ENCODE results near the gene PLCZ1. TPM values are rescaled to one million over a fixed set of nuclear protein-coding genes. Genes with fewer than 3 reads are reported as not detected.
"Not testable (repeated sequence)": the region's sequence is repeated elsewhere in the genome, so short reads cannot be mapped to it uniquely, and the experiment has no call there.

Gene PLCZ1, protein sequence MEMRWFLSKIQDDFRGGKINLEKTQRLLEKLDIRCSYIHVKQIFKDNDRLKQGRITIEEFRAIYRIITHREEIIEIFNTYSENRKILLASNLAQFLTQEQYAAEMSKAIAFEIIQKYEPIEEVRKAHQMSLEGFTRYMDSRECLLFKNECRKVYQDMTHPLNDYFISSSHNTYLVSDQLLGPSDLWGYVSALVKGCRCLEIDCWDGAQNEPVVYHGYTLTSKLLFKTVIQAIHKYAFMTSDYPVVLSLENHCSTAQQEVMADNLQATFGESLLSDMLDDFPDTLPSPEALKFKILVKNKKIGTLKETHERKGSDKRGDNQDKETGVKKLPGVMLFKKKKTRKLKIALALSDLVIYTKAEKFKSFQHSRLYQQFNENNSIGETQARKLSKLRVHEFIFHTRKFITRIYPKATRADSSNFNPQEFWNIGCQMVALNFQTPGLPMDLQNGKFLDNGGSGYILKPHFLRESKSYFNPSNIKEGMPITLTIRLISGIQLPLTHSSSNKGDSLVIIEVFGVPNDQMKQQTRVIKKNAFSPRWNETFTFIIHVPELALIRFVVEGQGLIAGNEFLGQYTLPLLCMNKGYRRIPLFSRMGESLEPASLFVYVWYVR
- total RNA-seq, result not detected

- Mint-ChIP-seq H3K9me3 (peaks cover 2% of the 10 kb centered on the region), H3K27me3 (no peaks in the 10 kb centered on the region), H3K4me3 (no peak within 1 kb of the TSS), H3K4me1 (no peaks in the 10 kb centered on the region), H3K36me3 (no peaks in the 10 kb centered on the region), H3K27ac (no peak within 1 kb of the TSS)
- no peak for DNase-seq
- no peak for ATAC-seq (ENCODE audit: low read depth)
- POLR2A ChIA-PET, result no interaction called here
Observed at GRCh38 chr12:18737819-18738218, at the start of gene PLCZ1, which contains the start of gene CAPZA3. TSS of gene PLCZ1 (minus strand) at chr12:18738012. CDS start at chr12:18737371, 641 bp downstream. TSS of gene CAPZA3 (plus strand) at chr12:18738119. CDS start at chr12:18738269, 150 bp downstream.

GRCh38 chr12:18785465-18785864 lies 47.7 kb upstream of the PLCZ1 start:
- ATAC-seq (ENCODE audit: low read depth); POLR2A ChIA-PET; H3K9me3 Mint-ChIP-seq; H3K4me1 Mint-ChIP-seq; H3K27me3 Mint-ChIP-seq; DNase-seq; H3K4me3 Mint-ChIP-seq; H3K27ac Mint-ChIP-seq; H3K36me3 Mint-ChIP-seq: not testable (repeated sequence)

- no peak overlapping the region for H3K4me3 Mint-ChIP-seq
- POLR2A ChIA-PET, result no interaction called here
- no peaks in the 10 kb centered on the region for H3K27me3 Mint-ChIP-seq
- DNase-seq, result no peak
- no peak for ATAC-seq (ENCODE audit: low read depth)
- no peaks in the 10 kb centered on the region for H3K36me3 Mint-ChIP-seq
- peaks cover 3% of the 10 kb centered on the region for H3K9me3 Mint-ChIP-seq
- no peaks in the 10 kb centered on the region for H3K4me1 Mint-ChIP-seq
- no peak overlapping the region for H3K27ac Mint-ChIP-seq
Observed at GRCh38 chr12:18782827-18783226, 45.0 kb upstream of the PLCZ1 start.

DNA sequence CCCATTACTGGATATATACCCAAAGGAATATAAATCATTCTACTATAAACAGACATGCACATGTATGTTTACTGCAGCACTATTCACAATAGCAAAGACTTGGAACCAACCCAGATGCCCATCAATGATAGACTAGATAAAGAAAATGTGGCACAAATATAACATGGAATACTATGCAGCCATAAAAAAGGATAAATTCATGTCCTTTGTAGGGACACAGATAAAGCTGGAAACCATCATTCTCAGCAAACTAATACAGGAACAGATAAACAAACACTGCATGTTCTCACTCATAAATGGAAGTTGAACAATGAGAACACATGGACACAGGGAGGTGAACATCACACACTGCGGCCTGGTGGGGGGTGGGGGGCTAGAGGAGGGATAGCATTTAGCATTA lies 28.7 kb upstream of the PLCZ1 start:
- H3K4me1 Mint-ChIP-seq; H3K4me3 Mint-ChIP-seq; H3K36me3 Mint-ChIP-seq; POLR2A ChIA-PET; ATAC-seq (ENCODE audit: low read depth); H3K27ac Mint-ChIP-seq; DNase-seq; H3K27me3 Mint-ChIP-seq: not testable (repeated sequence)
- peaks cover 14% of the 10 kb centered on the region for H3K9me3 Mint-ChIP-seq

DNA sequence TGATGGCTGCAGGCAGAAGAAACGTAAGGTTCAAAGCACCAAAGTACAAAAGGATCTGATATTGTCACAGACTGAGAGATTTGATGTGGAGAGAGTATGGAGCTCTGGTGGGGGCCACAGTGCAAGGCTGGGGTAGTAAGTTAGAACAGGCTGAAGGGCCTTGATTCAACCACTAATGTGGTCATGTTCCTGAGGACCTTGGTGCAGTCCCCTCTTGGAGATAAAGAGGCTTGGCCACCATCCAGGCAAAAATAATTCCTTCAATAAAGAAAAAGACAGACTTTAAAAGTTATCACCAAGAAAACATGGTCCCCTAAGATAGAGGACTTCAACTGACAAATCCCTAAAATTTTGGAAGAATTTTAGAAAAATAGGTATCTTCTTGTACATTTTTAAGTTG lies 17.5 kb upstream of the PLCZ1 start:
- DNase-seq (no peak), ATAC-seq (ENCODE audit: low read depth) (no peak)
- Mint-ChIP-seq H3K4me3 (no peak overlapping the region), H3K36me3 (no peaks in the 10 kb centered on the region), H3K4me1 (no peaks in the 10 kb centered on the region), H3K9me3 (no peaks in the 10 kb centered on the region), H3K27me3 (no peaks in the 10 kb centered on the region), H3K27ac (no peak overlapping the region)
- POLR2A ChIA-PET, result no interaction called here

DNA sequence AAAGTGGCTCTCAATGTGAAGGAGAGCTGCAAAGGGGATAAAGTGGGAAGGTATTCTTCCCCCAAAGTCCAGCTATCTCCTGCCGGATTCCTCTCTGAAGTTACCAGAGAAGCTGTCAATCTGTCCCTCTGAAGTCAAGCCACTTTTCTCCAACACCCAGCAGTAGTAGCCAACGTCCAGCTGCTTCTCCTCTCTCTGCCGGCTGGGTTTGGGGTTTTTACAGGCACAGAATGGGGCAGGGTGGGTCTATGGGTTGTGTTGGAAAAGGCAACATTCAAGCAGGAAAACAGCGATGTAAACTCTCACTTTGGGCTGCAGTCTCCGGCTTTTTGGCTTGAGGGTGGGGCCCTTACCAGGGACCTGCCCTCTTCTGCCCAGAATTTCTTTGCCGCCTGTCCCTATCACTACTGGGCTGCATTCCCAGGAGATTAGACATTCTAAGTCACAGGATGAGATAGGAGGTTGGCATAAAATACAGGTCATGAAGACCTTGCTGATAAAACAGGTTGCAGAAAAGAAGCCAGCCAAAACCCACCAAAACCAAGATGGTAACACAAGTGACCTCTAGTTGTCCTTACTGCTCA lies 16.4 kb upstream of the PLCZ1 start:
- POLR2A ChIA-PET, result no interaction called here
- no peaks in the 10 kb centered on the region for H3K27me3 Mint-ChIP-seq
- H3K4me3 Mint-ChIP-seq, result no peak overlapping the region
- peaks cover 2% of the 10 kb centered on the region for H3K9me3 Mint-ChIP-seq
- ATAC-seq (ENCODE audit: low read depth) (no peak), DNase-seq (no peak)
- no peaks in the 10 kb centered on the region for H3K4me1 Mint-ChIP-seq
- H3K27ac Mint-ChIP-seq, result no peak overlapping the region
- H3K36me3 Mint-ChIP-seq, result no peaks in the 10 kb centered on the region

DNA sequence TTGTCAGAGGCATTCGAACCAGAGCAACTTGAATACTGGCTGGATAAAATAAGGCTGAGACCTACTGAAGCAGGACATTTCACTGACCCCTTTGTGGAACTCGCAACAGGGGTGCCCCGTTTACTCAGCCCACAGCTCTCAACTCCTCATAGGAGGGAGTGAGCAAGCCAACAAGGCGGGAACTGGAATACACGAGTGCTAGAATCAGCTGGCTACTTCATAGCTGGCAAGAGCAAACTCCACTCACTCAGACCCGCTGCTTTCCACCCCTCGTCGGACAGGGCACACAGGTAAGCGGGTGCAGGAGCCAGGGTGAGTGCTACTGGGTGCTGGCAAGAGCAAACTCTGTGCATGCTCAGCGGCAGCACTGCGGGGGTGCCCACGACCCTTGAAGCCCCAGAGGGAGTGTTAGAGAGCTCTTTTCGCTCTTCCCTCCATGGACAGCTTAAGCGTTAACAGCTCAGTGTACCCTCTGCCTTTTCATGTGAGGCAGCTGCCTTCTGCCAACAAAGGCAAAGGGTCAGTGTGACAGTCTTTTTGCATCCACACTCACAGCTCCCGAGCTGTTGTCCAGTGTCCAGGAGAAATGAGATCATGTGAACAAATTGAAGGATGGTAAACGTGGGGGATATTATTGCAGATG lies 15.8 kb upstream of the PLCZ1 start:
- Mint-ChIP-seq H3K27ac (no peak overlapping the region), H3K9me3 (peaks cover 2% of the 10 kb centered on the region), H3K4me1 (no peaks in the 10 kb centered on the region), H3K27me3 (no peaks in the 10 kb centered on the region), H3K4me3 (no peak overlapping the region), H3K36me3 (no peaks in the 10 kb centered on the region)
- ATAC-seq (ENCODE audit: low read depth), result no peak
- no peak for DNase-seq
- POLR2A ChIA-PET, result no interaction called here

GRCh38 chr12:18752947-18753346 lies 15.1 kb upstream of the PLCZ1 start:
- POLR2A ChIA-PET, result no interaction called here
- Mint-ChIP-seq H3K27me3 (no peaks in the 10 kb centered on the region), H3K9me3 (peaks cover 2% of the 10 kb centered on the region), H3K36me3 (no peaks in the 10 kb centered on the region), H3K27ac (no peak overlapping the region), H3K4me1 (no peaks in the 10 kb centered on the region), H3K4me3 (no peak overlapping the region)
- ATAC-seq (ENCODE audit: low read depth) (no peak), DNase-seq (no peak)

DNA sequence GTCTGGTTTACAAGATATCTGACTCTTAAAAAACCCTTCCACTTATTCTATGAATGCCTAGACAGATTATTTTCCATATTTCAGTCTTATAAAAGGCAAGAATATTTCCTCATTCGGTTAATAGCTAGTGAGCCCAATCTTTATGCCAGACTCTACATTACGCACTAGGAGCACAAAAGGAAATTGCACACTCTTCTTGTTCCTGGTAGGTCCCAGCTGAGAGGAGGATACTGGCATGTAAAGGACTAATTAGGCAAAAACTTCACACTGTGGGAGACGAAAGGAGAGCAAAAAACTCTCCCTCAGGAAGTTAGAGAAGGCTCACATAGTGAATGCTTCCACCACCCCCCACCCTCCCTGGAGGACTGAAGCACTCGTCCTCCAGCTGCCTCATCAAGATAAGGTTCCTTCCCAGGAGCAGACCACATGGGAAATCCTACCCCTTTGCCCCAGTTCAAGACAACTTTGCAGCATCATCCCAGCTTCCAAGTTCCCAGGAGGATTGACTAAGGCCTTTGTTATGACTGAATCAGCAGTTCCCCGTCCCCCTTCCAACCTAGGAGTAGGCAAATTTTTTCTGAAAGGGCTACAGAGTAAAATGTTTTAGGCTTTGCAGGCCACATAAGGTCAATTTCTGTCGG lies 14.6 kb upstream of the PLCZ1 start:
- no peaks in the 10 kb centered on the region for H3K4me1 Mint-ChIP-seq
- no peaks in the 10 kb centered on the region for H3K27me3 Mint-ChIP-seq
- DNase-seq (no peak), ATAC-seq (ENCODE audit: low read depth) (no peak)
- no peaks in the 10 kb centered on the region for H3K36me3 Mint-ChIP-seq
- no peak overlapping the region for H3K27ac Mint-ChIP-seq
- H3K9me3 Mint-ChIP-seq, result peaks cover 2% of the 10 kb centered on the region
- POLR2A ChIA-PET, result no interaction called here
- H3K4me3 Mint-ChIP-seq, result no peak overlapping the region

DNA sequence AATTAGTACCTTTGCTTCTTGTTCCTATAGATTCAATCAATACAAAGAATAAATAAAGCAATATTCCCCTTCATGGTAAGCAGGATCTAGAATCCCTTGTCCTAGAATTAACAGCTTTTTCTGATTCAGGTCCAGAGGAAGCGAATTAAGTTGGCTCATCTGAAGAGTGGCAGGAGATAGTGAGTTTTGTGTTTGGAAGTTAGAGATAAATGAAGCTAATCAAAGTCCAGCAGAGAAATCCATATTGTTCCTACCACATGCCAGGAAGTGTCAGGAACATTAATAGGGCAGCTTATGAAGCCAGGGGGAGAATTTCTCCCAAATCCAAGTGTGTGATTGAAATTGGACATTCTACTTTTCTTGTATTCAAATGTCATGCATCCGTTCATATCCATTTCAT lies 14.1 kb upstream of the PLCZ1 start:
- Mint-ChIP-seq H3K27ac (no peak overlapping the region), H3K9me3 (peaks cover 2% of the 10 kb centered on the region), H3K4me1 (no peaks in the 10 kb centered on the region), H3K4me3 (no peak overlapping the region), H3K36me3 (no peaks in the 10 kb centered on the region), H3K27me3 (no peaks in the 10 kb centered on the region)
- DNase-seq (no peak), ATAC-seq (ENCODE audit: low read depth) (no peak)
- POLR2A ChIA-PET, result no interaction called here

DNA sequence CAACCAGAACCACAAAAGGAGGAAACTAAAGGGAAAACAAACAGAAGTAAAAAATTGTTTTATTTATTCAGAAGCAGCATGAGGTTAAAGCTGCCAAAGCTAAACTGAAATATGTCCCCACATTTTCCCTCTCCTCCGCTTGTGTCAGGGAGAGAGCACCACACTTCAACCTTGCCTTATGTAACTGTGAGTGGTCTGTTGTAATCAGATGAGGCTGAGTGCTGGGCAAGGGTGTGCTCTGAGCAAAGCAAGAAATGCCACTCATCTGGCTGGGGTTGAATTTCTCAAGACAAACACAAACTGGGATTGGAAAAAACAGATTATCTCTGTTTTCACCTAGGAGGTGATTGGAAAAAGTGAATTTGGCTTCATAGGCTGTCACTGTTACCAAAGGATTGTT lies 12.3 kb upstream of the PLCZ1 start:
- Mint-ChIP-seq H3K9me3 (peaks cover 2% of the 10 kb centered on the region), H3K4me1 (no peaks in the 10 kb centered on the region), H3K27ac (no peak overlapping the region), H3K27me3 (no peaks in the 10 kb centered on the region), H3K36me3 (no peaks in the 10 kb centered on the region), H3K4me3 (no peak overlapping the region)
- ATAC-seq (ENCODE audit: low read depth) (no peak), DNase-seq (no peak)
- POLR2A ChIA-PET, result no interaction called here

DNA sequence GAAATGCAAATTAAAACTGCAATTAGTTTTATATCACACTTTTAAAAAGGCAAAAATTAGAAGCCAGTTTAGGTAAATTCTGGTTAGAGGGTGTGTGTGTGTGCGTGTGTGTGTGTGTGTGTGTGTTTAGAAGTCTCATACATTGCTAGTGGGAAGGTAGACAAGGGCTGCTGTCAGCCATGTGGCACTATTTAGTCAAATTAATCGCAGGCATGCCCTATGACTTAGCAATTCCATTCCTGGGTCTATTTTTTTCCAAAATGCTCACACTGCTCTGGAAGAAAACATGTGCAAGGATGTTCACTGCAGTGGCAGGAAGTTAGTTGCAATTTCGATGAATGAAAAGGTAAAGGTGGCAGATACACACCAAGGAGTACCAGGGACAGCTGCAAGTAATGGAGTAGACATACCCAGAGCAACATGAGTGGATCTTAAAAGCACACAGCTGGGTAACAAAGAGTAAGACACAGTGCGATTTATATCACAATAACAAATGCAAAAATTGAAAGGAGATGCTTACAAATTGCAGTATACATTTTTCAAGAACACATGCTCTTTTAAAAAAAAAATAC lies 11.7 kb upstream of the PLCZ1 start:
- Mint-ChIP-seq H3K27ac (no peak overlapping the region), H3K4me3 (no peak overlapping the region)
- POLR2A ChIA-PET, result no interaction called here

GRCh38 chr12:18747895-18748294 lies 10.1 kb upstream of the PLCZ1 start:
- H3K9me3 Mint-ChIP-seq, result peaks cover 2% of the 10 kb centered on the region
- no peak overlapping the region for H3K4me3 Mint-ChIP-seq
- H3K27ac Mint-ChIP-seq, result no peak overlapping the region
- H3K36me3 Mint-ChIP-seq, result no peaks in the 10 kb centered on the region
- ATAC-seq (ENCODE audit: low read depth) (no peak), DNase-seq (no peak)
- H3K4me1 Mint-ChIP-seq, result no peaks in the 10 kb centered on the region
- POLR2A ChIA-PET, result no interaction called here
- no peaks in the 10 kb centered on the region for H3K27me3 Mint-ChIP-seq

More for the DNA sequence above, 11.7 kb upstream of the PLCZ1 start:
- ATAC-seq (ENCODE audit: low read depth), result no peak
- no peaks in the 10 kb centered on the region for H3K4me1 Mint-ChIP-seq
- H3K27me3 Mint-ChIP-seq, result no peaks in the 10 kb centered on the region
- DNase-seq, result no peak
- no peaks in the 10 kb centered on the region for H3K36me3 Mint-ChIP-seq
- peaks cover 2% of the 10 kb centered on the region for H3K9me3 Mint-ChIP-seq

Measured in activated naive CD8-positive, alpha-beta T cell treated with anti-CD3 and anti-CD28 coated beads, Interleukin-2, amount 10 ng/mL, durations not matched to agents 7 days and 5 days (primary cell).